ENCODE results near the gene KCNE3. TPM values are rescaled to one million over a fixed set of nuclear protein-coding genes. Genes with fewer than 3 reads are reported as not detected.

KCNE3 gene, protein sequence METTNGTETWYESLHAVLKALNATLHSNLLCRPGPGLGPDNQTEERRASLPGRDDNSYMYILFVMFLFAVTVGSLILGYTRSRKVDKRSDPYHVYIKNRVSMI
- total RNA-seq (2021; ENCODE audit: unreplicated experiment) (not detected), Bru-seq, nascent RNA (percentile 9 among the genes with signal in this experiment), BruChase-seq, experiment 1, labeled RNA remaining after a 6-hour chase (not detected), BruChase-seq, experiment 2, labeled RNA remaining after a 2-hour chase (not detected)
- not detected in 2 replicates for polyA plus RNA-seq (2012)
- long read RNA-seq, result 0 reads

DNA sequence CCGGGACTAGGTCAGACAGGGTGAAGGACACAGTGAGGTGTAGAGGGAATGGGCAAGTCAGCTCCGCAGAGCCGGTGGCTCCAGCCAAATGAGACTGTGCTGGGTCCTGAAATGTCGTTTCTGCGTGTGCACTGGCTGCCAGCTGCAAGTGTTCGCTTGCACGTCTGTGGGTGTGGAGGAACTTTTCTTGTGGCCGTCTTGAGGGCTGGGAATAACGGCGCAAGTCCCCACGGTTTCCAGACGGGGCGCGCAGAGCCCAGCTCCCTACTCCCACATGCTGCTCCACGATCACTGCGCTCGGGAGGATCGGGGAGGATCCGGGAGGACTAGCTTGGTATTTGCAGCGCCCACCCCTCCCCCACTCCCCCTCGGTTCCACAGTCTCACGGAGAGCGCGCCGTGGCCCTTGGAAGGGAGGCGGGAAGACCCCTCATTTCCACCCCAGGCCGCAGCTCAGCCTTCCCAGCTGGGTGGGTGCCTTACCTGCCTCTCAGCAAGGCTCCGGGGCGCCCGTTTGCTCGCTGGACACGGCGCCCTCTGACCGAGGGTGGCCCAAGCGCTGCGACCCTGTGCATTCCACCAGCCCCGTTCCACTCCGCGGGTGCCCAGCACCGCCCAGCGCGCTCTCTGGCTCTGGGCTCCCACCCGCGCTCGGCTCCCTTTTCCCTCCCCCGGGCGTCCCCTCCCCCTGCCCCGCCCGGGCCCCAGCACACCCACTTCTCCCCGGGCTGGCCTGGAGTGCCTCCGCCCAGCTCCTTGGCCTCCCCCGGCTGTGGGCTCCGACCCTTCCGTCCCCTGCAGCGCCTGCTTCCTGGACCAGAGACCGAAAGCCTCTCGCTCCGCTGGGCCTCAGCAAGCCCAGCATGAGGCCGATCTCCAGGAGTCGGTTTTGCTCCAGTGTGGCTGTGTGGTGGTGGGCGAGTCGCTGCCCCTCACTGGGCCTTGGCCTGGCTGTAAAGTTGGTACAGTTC, at the start of gene KCNE3:
KCNE3 (minus strand) TSS at position 634 of the 970 bp plus-strand sequence. CDS start 9,986 bp downstream, outside the sequence.
- DNase-seq (ENCODE audit: low read depth, low spot score) (no peak), ATAC-seq (no peak)
- no peak for TF ChIP-seq CEBPB (IDR thresholded peaks at IDR 0.05; ENCODE audit: low read depth)
- ChIA-PET POLR2A (no interaction called here), RAD21 (ENCODE audit: low non-redundant PET in 1 of 2, low total read pairs in 2 of 2, uncharacterized antibody in 2 of 2, unreplicated experiment in 2 of 2) (no interaction called here), CTCF (no interaction called here)
- BruUV-seq (replicated peaks), result no TSS peak
- Histone ChIP-seq H3K9me2 (ENCODE audit: insufficient read depth) (no peaks in the 10 kb centered on the region), H3K4me2 (ENCODE audit: low read length) (no peak within 1 kb of the TSS), H3K79me2 (ENCODE audit: insufficient read depth, low read length) (no peaks in the 10 kb centered on the region), H3K4me3 (replicated peaks in 1 of 2; ENCODE audit: low read depth in 1 of 2, low read length in 2 of 2) (no peak within 1 kb of the TSS), H2AFZ (ENCODE audit: low read depth, low read length, poor library complexity, severe bottlenecking) (no peak within 1 kb of the TSS), H3K9ac (ENCODE audit: low read length) (no peak within 1 kb of the TSS), H3K9me3 (ENCODE audit: control insufficient read depth in 1 of 2, insufficient read depth in 1 of 2, low read depth in 1 of 2, low read length in 2 of 2) (no peaks in the 10 kb centered on the region), H4K20me1 (ENCODE audit: insufficient read depth) (no peaks in the 10 kb centered on the region), H3K36me3 (ENCODE audit: control insufficient read depth in 1 of 2, insufficient read depth in 2 of 2, low read length in 2 of 2) (no peaks in the 10 kb centered on the region), H3K27me3 (ENCODE audit: insufficient read depth, low read length) (no peaks in the 10 kb centered on the region; the same call in 1 of the 2 replicates), H3K27ac (ENCODE audit: low read depth, low read length) (no peak within 1 kb of the TSS), H3K4me1 (ENCODE audit: control insufficient read depth in 1 of 2, insufficient read depth in 2 of 2, low read length in 2 of 2) (peaks cover 2 to 7% of the 10 kb centered on the region in 2 experiments; a peak in 1 of 4 replicates)
- intact Hi-C loops (cut with micrococcal nuclease), result no loop called here

GRCh38 chr11:74507582-74507981, 40.2 kb upstream of the KCNE3 start:
- no TSS peak for BruUV-seq (replicated peaks)
- Histone ChIP-seq H3K9ac (ENCODE audit: low read length) (no peak overlapping the region), H3K79me2 (ENCODE audit: insufficient read depth, low read length) (no peaks in the 10 kb centered on the region), H3K9me2 (ENCODE audit: insufficient read depth) (no peaks in the 10 kb centered on the region), H3K9me3 (ENCODE audit: control insufficient read depth in 1 of 2, insufficient read depth in 1 of 2, low read depth in 1 of 2, low read length in 2 of 2) (peaks cover 3 to 4% of the 10 kb centered on the region in 2 experiments; a peak in 3 of 4 replicates), H3K4me3 (replicated peaks in 1 of 2; ENCODE audit: low read depth in 1 of 2, low read length in 2 of 2) (no peak overlapping the region), H2AFZ (ENCODE audit: low read depth, low read length, poor library complexity, severe bottlenecking) (no peak overlapping the region), H3K27ac (ENCODE audit: low read depth, low read length) (no peak overlapping the region), H4K20me1 (ENCODE audit: insufficient read depth) (no peaks in the 10 kb centered on the region), H3K27me3 (ENCODE audit: insufficient read depth, low read length) (no peaks in the 10 kb centered on the region), H3K4me2 (ENCODE audit: low read length) (no peak overlapping the region), H3K4me1 (ENCODE audit: control insufficient read depth in 1 of 2, insufficient read depth in 2 of 2, low read length in 2 of 2) (peaks cover 0 to 5% of the 10 kb centered on the region in 2 experiments; a peak in 1 of 4 replicates), H3K36me3 (ENCODE audit: control insufficient read depth in 1 of 2, insufficient read depth in 2 of 2, low read length in 2 of 2) (no peaks in the 10 kb centered on the region)
- no peak for TF ChIP-seq SIN3A (IDR thresholded peaks at IDR 0.05; ENCODE audit: low read depth)
- TF ChIP-seq FOSL1 (IDR thresholded peaks at IDR 0.05; ENCODE audit: low read depth), result no peak
- no peak for TF ChIP-seq SP1 (IDR thresholded peaks at IDR 0.05; ENCODE audit: low read depth)
- TF ChIP-seq, protein P1, sequence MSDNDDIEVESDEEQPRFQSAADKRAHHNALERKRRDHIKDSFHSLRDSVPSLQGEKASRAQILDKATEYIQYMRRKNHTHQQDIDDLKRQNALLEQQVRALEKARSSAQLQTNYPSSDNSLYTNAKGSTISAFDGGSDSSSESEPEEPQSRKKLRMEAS (IDR thresholded peaks at IDR 0.05), result no peak
- no peak for TF ChIP-seq SRF (IDR thresholded peaks at IDR 0.05; ENCODE audit: low read depth)
- TF ChIP-seq, protein P2, sequence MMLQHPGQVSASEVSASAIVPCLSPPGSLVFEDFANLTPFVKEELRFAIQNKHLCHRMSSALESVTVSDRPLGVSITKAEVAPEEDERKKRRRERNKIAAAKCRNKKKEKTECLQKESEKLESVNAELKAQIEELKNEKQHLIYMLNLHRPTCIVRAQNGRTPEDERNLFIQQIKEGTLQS (IDR thresholded peaks at IDR 0.05), result no peak
- no peak for TF ChIP-seq ELF1 (IDR thresholded peaks at IDR 0.05; ENCODE audit: borderline replicate concordance, low read depth)
- no peak for TF ChIP-seq POLR2AphosphoS5 (IDR thresholded peaks at IDR 0.05; ENCODE audit: low read depth, low read length)
- ChIA-PET POLR2A (no interaction called here), RAD21 (ENCODE audit: low non-redundant PET in 1 of 2, low total read pairs in 2 of 2, uncharacterized antibody in 2 of 2, unreplicated experiment in 2 of 2) (no interaction called here), CTCF (no interaction called here)
- intact Hi-C loops (cut with micrococcal nuclease), result no loop called here
- ATAC-seq (no peak), DNase-seq (ENCODE audit: low read depth, low spot score) (no peak)

Data from HCT116 (cell line).